Suppressor macrophage treated with lipopolysaccharide for 1 hour (primary cell): ENCODE data around the gene CRISP1.
"Not testable (repeated sequence)": the region's sequence is repeated elsewhere in the genome, so short reads cannot be mapped to it uniquely, and the experiment has no call there.

Experiments
- DNase-seq, 3 donors: peaks; one replicate each; pipeline ENCODE4 v3.0.0-alpha.2; 2020 to 2022

The CRISP1 gene

DNA sequence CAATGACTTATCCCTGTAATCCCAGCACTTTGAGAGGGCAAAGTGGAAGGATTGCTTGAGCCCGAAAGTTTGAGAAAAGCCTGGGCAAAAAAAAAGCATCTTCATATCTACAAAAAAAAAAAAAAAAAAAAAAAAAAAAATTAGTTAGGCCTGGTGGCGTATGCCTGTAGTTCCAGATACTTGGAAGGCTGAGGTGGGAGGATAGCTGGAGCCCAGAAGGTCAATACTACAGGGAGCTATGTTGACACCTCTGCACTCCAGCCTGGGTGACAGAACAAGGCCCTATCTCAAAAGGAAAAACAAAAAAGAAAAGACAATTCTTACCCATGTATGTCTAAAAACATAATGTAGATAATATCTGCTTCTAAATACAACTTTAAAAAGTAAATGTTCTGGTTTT is 27.2 kb downstream of the CRISP1 start:
- no peak for DNase-seq

DNA sequence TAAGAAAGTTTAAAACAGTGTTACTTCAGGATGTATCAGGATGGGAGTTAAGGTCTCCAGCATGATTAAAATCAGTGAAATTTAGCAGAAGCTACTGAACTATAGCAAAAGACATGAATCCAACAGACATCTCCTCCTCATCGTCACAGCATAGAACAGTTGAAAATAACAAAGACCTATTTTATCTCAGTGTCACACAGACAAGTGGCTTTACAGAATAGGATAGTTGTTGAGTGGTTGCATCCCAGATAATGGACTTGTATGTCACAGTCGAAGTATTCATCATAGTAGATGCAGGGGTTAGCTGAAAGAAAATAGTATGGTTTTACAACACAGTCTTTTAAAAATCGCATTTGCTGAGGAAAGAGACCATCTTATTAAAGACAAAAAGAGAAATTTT is 31.2 kb downstream of the CRISP1 start:
- DNase-seq = no peak

DNA sequence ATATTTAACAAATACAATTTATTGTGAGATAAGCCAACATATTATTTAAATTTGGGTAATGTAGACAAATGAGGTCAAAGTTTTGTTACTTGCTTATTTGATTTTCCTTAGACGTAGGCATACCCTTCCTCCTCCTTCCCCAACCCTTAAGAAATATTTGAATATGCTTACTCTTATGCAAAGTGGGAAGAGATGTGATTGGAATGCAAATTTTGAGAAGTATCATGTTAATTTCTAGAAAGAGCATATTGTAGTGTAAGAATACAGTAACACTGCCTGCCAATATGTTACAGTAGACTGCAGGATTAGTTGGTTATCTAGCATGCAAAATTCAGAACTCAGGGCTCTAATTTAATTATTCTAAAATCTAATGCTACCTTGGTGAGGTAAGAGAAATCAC is 32.9 kb downstream of the CRISP1 start:
- DNase-seq = no peak

DNA sequence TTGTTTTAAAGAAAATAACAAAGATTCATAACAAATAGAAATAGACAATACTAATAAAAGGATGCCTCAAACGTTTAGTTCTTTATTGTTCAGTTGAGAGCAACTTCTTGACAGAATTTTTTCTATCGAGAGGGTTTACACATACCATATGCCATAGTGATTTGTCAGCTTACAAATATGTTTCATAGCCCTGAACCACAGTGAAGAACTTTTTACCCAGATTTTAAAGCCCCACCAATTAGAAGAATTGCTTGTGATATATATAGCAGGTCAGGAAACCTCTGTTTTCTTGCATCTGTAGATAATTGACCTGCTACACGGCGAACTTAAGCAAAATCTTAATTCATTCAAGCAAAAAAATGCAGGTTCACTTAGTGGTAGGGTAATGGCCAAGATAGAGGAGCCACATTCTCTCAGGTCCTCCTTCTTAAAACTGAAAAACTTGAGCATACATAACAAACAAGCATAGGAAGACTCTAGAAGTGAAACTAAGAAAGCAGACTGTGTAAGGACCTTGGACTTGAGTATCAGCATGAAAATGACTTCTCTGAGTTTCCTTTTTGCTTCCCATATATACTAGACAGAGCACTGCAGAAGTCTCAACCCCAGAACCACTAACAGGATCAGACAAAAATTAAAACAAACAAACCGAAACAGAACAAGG is 39.5 kb downstream of the CRISP1 start:
- DNase-seq = no peak

DNA sequence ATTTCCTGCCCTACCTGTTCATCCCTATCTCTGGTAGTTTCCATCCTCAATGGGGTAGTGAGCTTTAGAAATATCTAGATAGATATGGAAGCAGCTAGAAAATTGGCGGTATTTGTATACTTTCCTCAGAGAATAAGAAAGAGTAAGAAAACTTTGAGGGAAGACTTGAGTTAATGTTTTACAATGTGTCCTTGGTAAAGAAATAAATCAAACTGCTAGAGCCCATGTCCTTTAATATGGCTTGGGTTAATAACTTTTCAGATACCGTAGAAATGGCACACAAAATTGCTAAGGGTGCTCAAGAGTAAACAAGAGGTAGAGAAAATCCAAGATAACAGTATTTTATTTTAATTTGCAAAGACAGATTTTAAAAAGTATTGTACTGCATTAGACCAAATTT is 51.2 kb downstream of the CRISP1 start:
- DNase-seq = no peak

DNA sequence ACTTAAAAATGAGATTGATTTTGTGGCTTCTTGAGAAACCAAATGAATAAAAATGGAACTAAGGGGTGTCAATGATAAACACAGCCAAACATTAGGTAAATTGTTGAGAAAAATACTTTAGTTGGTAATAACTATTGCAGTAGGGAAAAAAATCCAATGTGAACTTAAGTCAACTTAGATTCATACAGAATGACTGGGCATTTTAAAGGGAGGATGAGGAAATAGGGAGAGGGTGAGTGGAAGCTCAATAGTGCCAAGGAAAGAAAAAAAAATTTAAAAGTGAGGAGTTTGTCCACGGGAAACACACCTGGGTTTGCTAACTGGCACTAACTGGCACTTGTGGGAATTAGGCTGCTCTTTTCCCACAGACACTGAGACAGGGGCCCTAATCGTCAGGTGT is 53.1 kb downstream of the CRISP1 start:
- DNase-seq = no peak

DNA sequence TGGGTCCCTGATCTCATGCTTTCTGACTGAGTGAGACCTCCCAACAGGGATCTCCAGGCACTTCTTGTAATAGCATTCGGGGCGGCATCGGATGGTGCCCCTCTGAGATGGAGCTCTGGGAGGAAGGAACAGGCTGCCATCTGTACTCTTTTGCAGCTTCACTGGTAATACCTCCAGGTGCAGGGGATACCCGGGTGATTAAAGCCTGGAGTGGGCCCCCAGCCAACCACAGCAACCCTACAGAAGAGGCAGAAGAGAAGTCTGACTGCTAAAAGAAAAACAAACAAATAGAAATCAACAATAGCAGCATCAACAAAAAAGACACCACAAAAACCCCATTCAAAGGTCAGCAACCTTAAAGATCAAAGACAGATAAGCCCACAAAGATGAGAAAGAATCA is 60.2 kb downstream of the CRISP1 start:
- DNase-seq = no peak

DNA sequence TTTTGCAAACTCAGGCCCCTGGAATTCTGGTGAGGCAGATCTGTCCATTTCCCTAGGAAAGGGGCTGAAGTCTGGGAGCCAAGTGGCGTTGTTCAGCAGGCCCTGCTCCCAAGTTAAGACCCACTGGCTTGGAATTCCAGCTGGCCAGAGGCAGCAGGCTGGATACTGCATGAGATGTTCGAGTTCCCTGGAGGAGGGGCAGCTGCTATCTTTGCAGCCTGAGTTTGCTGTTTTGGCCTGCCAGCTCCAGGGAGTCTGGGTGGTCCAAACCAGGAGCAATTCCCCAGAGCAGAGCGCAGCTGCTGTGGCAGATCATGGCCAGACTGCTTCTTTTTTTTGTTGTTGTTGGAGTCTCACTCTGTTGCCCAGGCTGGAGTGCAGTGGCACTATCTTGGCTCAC is 61.1 kb downstream of the CRISP1 start:
- DNase-seq = no peak

DNA sequence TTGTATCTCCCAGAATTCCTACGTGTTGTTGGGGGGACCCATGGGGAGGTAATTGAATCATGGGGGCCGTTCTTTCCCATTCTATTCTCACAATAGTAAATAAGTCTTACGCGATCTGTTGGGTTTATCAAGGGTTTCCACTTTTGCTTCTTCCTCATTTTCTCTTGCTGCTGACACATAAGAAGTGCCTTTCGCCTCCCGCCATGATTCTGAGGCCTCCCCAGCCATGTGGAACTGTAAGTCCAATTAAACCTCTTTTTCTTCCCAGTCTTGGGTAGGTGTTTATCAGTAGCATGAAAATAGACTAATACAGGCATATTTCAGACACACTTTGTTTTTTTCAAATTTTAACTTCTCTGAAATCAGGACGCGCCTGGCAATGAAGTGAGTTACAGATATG is 64.8 kb downstream of the CRISP1 start:
- no peak for DNase-seq

DNA sequence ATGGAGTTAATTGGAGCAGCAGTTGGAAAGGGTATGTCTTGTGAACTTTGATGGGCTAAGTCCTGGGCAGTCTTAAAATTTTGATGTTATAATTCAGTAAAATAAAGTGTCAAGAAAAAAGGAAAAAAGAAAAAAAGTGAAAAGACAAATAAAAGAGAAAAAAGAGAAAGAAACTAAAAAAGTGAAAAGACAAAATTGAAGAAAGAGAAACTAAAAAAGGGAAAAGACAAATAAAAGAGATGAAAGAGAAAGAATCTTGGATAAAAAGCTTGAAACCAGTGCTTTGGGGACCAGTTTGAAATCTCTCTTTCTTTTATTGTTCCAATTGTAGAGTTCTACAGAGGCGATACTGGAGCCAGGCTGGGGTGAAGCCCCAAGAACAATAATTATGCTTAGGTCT is 67.2 kb downstream of the CRISP1 start:
- no peak for DNase-seq

DNA sequence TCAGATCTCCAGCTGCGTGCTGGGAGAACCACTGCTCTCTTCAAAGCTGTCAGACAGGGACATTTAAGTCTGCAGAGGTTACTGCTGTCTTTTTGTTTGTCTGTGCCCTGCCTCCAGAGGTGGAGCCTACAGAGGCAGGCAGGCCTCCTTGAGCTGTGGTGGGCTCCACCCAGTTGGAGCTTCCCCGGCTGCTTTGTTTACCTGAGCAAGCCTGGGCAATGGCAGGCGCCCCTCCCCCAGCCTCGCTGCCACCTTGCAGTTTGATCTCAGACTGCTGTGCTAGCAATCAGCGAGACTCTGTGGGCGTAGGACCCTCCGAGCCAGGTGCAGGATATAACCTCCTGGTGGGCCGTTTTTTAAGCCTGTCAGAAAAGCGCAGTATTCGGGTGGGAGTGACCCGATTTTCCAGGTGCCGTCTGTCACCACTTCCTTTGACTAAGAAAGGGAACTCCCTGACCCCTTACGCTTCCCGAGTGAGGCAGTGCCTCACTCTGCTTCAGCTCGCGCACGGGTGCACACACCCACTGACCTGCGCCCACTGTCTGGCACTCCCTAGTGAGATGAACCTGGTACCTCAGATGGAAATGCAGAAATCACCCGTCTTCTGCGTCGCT is 69.4 kb downstream of the CRISP1 start:
- DNase-seq = not testable (repeated sequence)

DNA sequence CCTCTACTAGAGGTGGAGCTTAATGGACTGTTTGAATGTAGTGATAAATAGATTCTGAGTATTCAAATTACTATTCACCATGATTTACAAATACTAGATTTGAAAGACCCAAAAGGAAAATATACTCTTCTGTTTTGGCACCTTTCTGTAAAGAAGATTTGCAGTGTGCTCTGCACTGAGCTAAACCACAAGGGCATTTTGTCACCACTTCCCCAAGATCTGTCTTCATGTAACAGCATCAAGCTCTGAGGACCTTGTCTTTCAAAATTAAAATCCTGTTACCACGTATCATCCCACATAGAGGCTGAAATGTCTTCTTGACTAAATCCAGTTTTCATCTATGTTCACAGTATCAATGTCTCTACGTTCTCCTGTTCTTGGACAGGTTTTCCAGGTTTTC is 76.0 kb downstream of the CRISP1 start:
- no peak for DNase-seq

DNA sequence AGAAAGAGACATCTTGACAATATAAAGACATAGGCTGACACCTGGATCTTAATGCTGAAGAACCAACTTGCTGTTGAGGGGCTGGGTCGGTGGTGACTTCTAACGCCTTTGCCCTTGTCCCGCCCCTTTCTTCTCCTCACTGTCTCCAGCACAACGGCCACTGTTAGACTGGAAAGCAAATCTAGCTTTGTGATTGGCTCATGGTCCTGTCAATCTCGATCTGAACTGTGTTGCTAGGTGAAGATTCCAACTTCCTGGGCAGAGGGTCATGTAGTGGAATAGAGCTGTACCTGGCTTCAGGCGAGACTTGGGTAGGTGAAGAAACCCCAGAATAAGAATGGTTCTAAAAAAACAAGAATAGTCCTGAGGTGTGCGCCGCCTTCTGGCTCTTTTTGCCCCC is 79.2 kb downstream of the CRISP1 start, which contains the start of gene PGK2:
TSS of gene PGK2 (minus strand) at position 110 of the 400 bp plus-strand sequence. CDS start at position 12, 98 bp downstream.
- DNase-seq = no peak

DNA sequence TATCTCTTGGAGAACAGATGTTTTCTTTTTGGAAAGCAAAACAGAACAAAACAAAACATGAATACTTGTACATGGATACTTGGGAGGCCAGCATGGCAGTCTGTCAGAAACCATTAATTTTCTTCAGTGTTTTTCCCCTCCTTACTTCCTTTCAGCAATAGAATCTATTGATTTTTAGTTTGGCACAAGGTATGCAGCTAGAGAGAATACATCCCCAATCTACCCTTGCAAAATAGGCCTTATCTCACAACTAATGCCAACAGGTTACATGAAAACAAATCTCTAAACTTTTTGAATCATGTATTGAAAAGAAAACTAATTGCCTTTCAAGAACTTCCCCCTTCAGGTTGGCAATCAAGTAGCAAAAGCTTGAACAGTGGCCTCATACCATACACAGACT is 82.1 kb downstream of the CRISP1 start:
- DNase-seq = no peak
